Hypothalamus (tissue), 51 donors: ENCODE measurements around the gene SSBP4.

Experiments
- DNase-seq, 51 donors: peaks; one replicate each; lab custom pipeline; 2025; lab: John Stamatoyannopoulos, UW

The SSBP4 gene

GRCh38 chr19:18481505-18482222 is 62.5 kb downstream of the SSBP4 start:
- DNase-seq, result peak in 1 of 51 donors; percentile 40

DNA sequence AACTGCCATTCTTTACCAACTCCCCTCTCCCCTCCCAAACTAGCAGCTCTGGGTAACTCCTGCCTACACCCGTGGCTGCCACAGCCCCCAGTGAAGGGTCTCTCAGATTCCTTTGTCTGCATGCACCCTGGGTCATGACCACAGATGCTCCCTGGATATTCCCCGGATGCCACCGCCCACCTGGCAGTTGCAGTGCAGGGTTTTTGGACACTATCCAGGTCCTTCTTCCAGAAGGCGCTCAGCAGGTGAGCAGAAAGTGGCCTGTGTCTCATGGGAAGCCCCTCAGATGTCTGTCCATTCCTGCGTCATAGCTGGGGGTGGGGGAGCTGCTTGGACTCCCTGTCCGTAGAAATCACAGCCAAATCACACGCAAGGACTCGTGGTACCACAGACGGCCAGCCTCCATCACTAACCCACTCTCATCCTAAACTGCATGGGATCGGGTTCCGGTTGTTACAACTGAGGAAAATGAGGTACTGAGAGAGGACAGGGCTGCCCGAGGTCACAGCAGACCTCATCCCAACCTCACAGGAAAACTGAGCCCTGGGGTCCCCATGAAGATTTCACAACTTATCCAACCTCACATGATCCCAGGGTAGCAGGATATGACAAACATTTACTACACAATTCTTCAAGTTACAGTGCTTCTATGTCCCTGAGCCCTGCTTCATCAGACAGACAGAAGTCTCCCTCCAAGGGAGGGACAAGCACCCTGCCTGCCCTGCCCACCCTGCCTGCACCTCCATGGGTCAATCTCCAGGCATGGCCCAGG is 64.1 kb downstream of the SSBP4 start:
- DNase-seq, result no peak
